ENCODE measurements around the gene CDYL2.

DNA sequence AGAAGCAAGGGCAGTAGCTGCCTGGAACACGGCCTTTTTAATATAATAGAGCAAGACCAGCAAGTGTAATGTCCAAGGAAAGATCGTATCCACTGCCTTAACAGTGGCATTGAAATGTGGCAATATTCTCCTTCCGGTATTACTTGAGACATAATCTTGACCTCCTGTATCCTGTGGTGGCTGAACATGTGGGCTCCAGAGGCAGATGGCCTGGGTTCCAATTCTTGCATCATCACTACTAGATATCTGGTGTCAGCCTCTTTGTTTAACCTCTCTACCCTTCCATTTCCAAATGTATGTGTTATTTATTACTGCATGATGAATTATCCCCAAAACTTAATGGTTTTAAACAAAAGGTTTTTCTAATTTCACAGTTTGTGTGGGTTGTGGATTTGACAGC lies 3.5 kb upstream of the CDYL2 start:
- TF ChIP-seq, protein P1, sequence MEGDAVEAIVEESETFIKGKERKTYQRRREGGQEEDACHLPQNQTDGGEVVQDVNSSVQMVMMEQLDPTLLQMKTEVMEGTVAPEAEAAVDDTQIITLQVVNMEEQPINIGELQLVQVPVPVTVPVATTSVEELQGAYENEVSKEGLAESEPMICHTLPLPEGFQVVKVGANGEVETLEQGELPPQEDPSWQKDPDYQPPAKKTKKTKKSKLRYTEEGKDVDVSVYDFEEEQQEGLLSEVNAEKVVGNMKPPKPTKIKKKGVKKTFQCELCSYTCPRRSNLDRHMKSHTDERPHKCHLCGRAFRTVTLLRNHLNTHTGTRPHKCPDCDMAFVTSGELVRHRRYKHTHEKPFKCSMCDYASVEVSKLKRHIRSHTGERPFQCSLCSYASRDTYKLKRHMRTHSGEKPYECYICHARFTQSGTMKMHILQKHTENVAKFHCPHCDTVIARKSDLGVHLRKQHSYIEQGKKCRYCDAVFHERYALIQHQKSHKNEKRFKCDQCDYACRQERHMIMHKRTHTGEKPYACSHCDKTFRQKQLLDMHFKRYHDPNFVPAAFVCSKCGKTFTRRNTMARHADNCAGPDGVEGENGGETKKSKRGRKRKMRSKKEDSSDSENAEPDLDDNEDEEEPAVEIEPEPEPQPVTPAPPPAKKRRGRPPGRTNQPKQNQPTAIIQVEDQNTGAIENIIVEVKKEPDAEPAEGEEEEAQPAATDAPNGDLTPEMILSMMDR (IDR thresholded peaks at IDR 0.05 in 4 of 5, conservative IDR thresholded peaks at IDR 0.05 in 1 of 5), result no peak
- TF ChIP-seq POLR2A (IDR thresholded peaks at IDR 0.05), result no peak
